Fibroblast of lung (primary cell): Measurements from ENCODE around the gene FCGR3A. TPM values are rescaled to one million over a fixed set of nuclear protein-coding genes. Genes with fewer than 3 reads are reported as not detected.
"Not testable (repeated sequence)": the region's sequence is repeated elsewhere in the genome, so short reads cannot be mapped to it uniquely, and the experiment has no call there.

Experiments used
- DNase-seq, 2 donors: peaks; one replicate each; pipeline versions ENCODE4 v3.0.0 to v3.0.0-alpha.2; 2010; ENCODE audit warnings: low read depth in 2 of 2
- H2AFZ ChIP-seq: 2 replicates; pipeline ENCODE4 v1.5.1; 2012; ENCODE audit warnings: low read length, control low read depth, inconsistent platforms
- H3K27ac ChIP-seq: 2 replicates; pipeline ENCODE4 v1.5.1; 2011; ENCODE audit warnings: low read length, control low read depth; ENCODE audit not compliant: insufficient read depth
- H3K27me3 ChIP-seq: 2 replicates; pipeline ENCODE4 v1.5.1; 2011; ENCODE audit warnings: mild to moderate bottlenecking, low read length; ENCODE audit not compliant: control insufficient read depth, insufficient read depth
- H3K36me3 ChIP-seq: 2 replicates; pipeline ENCODE4 v1.5.1; 2011; ENCODE audit warnings: low read length; ENCODE audit not compliant: control insufficient read depth, insufficient read depth
- H3K4me1 ChIP-seq: 2 replicates; pipeline ENCODE4 v1.5.1; 2011; ENCODE audit warnings: low read length; ENCODE audit not compliant: control insufficient read depth, insufficient read depth; ENCODE audit errors: extremely low read depth
- H3K4me2 ChIP-seq: 2 replicates; pipeline ENCODE4 v1.5.1; 2011; ENCODE audit warnings: low read length, control low read depth; ENCODE audit not compliant: insufficient read depth; ENCODE audit errors: extremely low read depth
- H3K4me3 ChIP-seq, 4 experiments: fragments of 200-600 bp in 1 of 4; sonication (generic) in 1 of 4; replicated peaks in 1 of 4; 2 replicates each; pipeline ENCODE4 v1.5.1; 2011 to 2016; ENCODE audit warnings: low read length in 4 of 4, low read depth in 3 of 4, mild to moderate bottlenecking in 3 of 4, control low read depth in 2 of 4, inconsistent platforms in 1 of 4, mixed read lengths in 1 of 4; ENCODE audit not compliant: insufficient read depth in 1 of 4; ENCODE audit errors: control extremely low read depth in 1 of 4
- H3K79me2 ChIP-seq: 2 replicates; pipeline ENCODE4 v1.5.1; 2012; ENCODE audit warnings: mild to moderate bottlenecking, low read length, inconsistent platforms; ENCODE audit not compliant: control insufficient read depth, insufficient read depth
- H3K9ac ChIP-seq: 2 replicates; pipeline ENCODE4 v1.5.1; 2011; ENCODE audit warnings: mild to moderate bottlenecking, low read length, control low read depth; ENCODE audit not compliant: insufficient read depth
- H3K9me3 ChIP-seq: 2 replicates; pipeline ENCODE4 v1.5.1; 2012; ENCODE audit warnings: low read depth, low read length; ENCODE audit not compliant: control insufficient read depth, insufficient read depth
- H4K20me1 ChIP-seq: 2 replicates; pipeline ENCODE4 v1.5.1; 2011; ENCODE audit warnings: low read length; ENCODE audit not compliant: control insufficient read depth, insufficient read depth; ENCODE audit errors: extremely low read depth
- polyA plus RNA-seq, 2 donors: library from polyadenylated mRNA; depleted of rRNA in 1 of 2; stranded (reverse) in 1 of 2; unstranded in 1 of 2; fragments of >200 nt; gene quantifications; 2 replicates each; pipeline ENCODE4 v1.2.1, GENCODE V29; 2011 to 2012; ENCODE audit warnings: missing spikeins in 1 of 2
- total RNA-seq: library from RNA; depleted of rRNA; stranded (reverse); fragments of >200 nt; gene quantifications from 2 replicates; pipeline ENCODE4 v1.2.1, GENCODE V29; 2014

The FCGR3A gene
- total and polyA plus RNA-seq, 2 donors (not counting 1 experiment from before 2014, with no cell fraction given) = not detected

GRCh38 chr1:161525918-161526317 is 23.7 kb downstream of the FCGR3A start:
- H3K79me2 ChIP-seq, H3K27me3 ChIP-seq, H3K9ac ChIP-seq, H3K4me1 ChIP-seq, DNase-seq, H3K27ac ChIP-seq, H3K9me3 ChIP-seq, H2AFZ ChIP-seq, H3K4me3 ChIP-seq, H3K36me3 ChIP-seq, H3K4me2 ChIP-seq, H4K20me1 ChIP-seq: not testable (repeated sequence)

GRCh38 chr1:161525321-161525720 is 24.3 kb downstream of the FCGR3A start:
- H3K9me3 ChIP-seq, H3K4me3 ChIP-seq, H3K27ac ChIP-seq, H3K79me2 ChIP-seq, H3K9ac ChIP-seq, DNase-seq, H3K4me2 ChIP-seq, H2AFZ ChIP-seq, H3K27me3 ChIP-seq, H3K36me3 ChIP-seq, H4K20me1 ChIP-seq, H3K4me1 ChIP-seq: not testable (repeated sequence)

- not testable (repeated sequence) for H3K9me3 ChIP-seq, H3K27ac ChIP-seq, DNase-seq, H3K79me2 ChIP-seq, H3K9ac ChIP-seq, H4K20me1 ChIP-seq, H3K27me3 ChIP-seq, H2AFZ ChIP-seq, H3K36me3 ChIP-seq, H3K4me1 ChIP-seq
- peak overlapping the region; percentile 15 for H3K4me2 ChIP-seq
- peak overlapping the region in 2 of 4 experiments; percentile 17 to 35 for H3K4me3 ChIP-seq
Measured at GRCh38 chr1:161524742-161525291, 24.8 kb downstream of the FCGR3A start.

- DNase-seq = peak; percentile 73 to 86
- Histone ChIP-seq H3K27ac (peak within 1 kb of the TSS; percentile 69), H2AFZ (peak within 1 kb of the TSS; percentile 65), H3K4me2 (peak within 1 kb of the TSS; percentile 78), H3K9ac (peak within 1 kb of the TSS; percentile 44), H3K4me3 (peak within 1 kb of the TSS; percentile 51 to 70 (median 62))
- not testable (repeated sequence) for H3K27me3 ChIP-seq, H3K9me3 ChIP-seq, H3K79me2 ChIP-seq, H4K20me1 ChIP-seq, H3K4me1 ChIP-seq, H3K36me3 ChIP-seq
Measured at GRCh38 chr1:161523817-161524741, 25.5 kb downstream of the FCGR3A start, which contains the start of gene HSPA6. Gene HSPA6 (plus strand): TSS chr1:161524540. CDS start chr1:161524659, 119 bp downstream.

GRCh38 chr1:161523041-161523816 is 26.4 kb downstream of the FCGR3A start:
- H3K9me3 ChIP-seq, H3K4me1 ChIP-seq, H3K36me3 ChIP-seq, H3K4me3 ChIP-seq, H4K20me1 ChIP-seq, H3K79me2 ChIP-seq, H3K27ac ChIP-seq, H3K9ac ChIP-seq, DNase-seq, H3K27me3 ChIP-seq, H2AFZ ChIP-seq: not testable (repeated sequence)
- peak overlapping the region; percentile 25 for H3K4me2 ChIP-seq

- H3K27ac ChIP-seq = peak overlapping the region; percentile 77
- peak; percentile 19 to 22 for DNase-seq
- H3K79me2 ChIP-seq, H3K4me2 ChIP-seq, H3K9ac ChIP-seq, H3K9me3 ChIP-seq, H2AFZ ChIP-seq, H3K4me1 ChIP-seq, H3K4me3 ChIP-seq, H4K20me1 ChIP-seq, H3K27me3 ChIP-seq, H3K36me3 ChIP-seq: not testable (repeated sequence)
Measured at GRCh38 chr1:161513953-161514352, 35.7 kb downstream of the FCGR3A start.
